Transverse colon (tissue), 4 donors: ENCODE data around the gene ADAMTS8.
A peak's percentile ranks its signal among the peaks of the same experiment; 100 is the strongest.

Experiments used
- EP300 ChIP-seq: sonication (generic); formaldehyde crosslinking; IDR thresholded peaks from one replicate; pipeline ENCODE4 v1.6.1; 2017; ENCODE audit warnings: antibody characterized with exemption, low read depth
- POLR2A ChIP-seq: fragments of 450-650 bp; IDR thresholded peaks from one replicate; pipeline ENCODE4 v1.6.1; 2016; ENCODE audit warnings: antibody characterized with exemption, mild to moderate bottlenecking, moderate library complexity
- POLR2AphosphoS5 ChIP-seq, 3 donors: sonication (generic); formaldehyde crosslinking; IDR thresholded peaks; one replicate each; pipeline ENCODE4 v1.6.1; 2016; ENCODE audit warnings: antibody characterized with exemption in 3 of 3
- TF ChIP-seq, protein P1 (sequence below), 5 experiments: fragments of 200-600 bp in 3 of 5; fragments of 450-650 bp in 2 of 5; sonication (generic) in 3 of 5; IDR thresholded peaks; 1 replicate in 2 of 5; 2 replicates in 3 of 5; pipeline ENCODE4 v1.5.1; 2016 to 2017; ENCODE audit warnings: antibody characterized with exemption in 5 of 5, inconsistent platforms in 3 of 5, mild to moderate bottlenecking in 2 of 5, moderate library complexity in 1 of 5

DNA sequence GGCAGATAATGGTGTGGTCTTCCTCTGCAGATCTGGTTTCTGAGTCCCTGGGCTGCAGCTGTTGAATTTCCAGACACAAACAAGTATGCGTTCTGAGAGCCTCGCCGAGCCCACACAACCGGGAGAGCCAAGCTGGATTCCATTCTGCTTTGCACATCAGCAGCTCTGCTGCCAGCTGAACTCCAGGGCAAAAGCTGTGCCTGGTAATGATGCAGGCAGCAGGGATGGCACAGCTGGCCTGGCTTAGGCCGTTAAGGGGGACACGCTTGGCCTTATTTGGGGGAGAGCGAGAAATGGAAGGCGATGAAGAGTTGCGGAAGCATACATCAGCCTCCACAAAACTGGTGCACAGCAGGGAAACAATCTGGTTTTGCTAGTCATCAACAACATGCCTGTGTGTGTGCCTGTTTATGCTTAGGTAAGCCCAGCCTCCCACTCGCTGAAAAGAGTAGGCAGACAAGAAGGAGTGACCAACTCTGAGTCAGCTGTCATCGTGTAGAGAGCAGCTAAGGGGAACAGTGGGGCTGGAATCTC is 25.1 kb downstream of the ADAMTS8 start:
- TF ChIP-seq, protein P1, sequence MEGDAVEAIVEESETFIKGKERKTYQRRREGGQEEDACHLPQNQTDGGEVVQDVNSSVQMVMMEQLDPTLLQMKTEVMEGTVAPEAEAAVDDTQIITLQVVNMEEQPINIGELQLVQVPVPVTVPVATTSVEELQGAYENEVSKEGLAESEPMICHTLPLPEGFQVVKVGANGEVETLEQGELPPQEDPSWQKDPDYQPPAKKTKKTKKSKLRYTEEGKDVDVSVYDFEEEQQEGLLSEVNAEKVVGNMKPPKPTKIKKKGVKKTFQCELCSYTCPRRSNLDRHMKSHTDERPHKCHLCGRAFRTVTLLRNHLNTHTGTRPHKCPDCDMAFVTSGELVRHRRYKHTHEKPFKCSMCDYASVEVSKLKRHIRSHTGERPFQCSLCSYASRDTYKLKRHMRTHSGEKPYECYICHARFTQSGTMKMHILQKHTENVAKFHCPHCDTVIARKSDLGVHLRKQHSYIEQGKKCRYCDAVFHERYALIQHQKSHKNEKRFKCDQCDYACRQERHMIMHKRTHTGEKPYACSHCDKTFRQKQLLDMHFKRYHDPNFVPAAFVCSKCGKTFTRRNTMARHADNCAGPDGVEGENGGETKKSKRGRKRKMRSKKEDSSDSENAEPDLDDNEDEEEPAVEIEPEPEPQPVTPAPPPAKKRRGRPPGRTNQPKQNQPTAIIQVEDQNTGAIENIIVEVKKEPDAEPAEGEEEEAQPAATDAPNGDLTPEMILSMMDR (IDR thresholded peaks at IDR 0.05) = no peak
- TF ChIP-seq POLR2A = no peak
- peak; percentile 59 to 73 (median 69) for TF ChIP-seq POLR2AphosphoS5 (IDR thresholded peaks at IDR 0.05)
- TF ChIP-seq EP300 = peak; percentile 37
